ENCODE measurements around the gene RBMS3. TPM values are rescaled to one million over a fixed set of nuclear protein-coding genes. Genes with fewer than 3 reads are reported as not detected.
A peak's percentile ranks its signal among the peaks of the same experiment; 100 is the strongest.

The RBMS3 gene
- total RNA-seq, 6 donors from 2014 or later: 39.8 to 102 (median 57.2) TPM

- H3K9me3 ChIP-seq: no peaks in the 10 kb centered on the region
Measured at GRCh38 chr3:29771602-29772001, 490.7 kb downstream of the RBMS3 start.

GRCh38 chr3:29772436-29772835 lies 491.6 kb downstream of the RBMS3 start:
- no peak overlapping the region for H3K27ac ChIP-seq
- H3K4me1 ChIP-seq: no peaks in the 10 kb centered on the region
- H3K4me3 ChIP-seq: no peak overlapping the region
- no peaks in the 10 kb centered on the region for H3K27me3 ChIP-seq
- no peaks in the 10 kb centered on the region for H3K9me3 ChIP-seq
- ATAC-seq (ENCODE audit: low FRiP score in 2 of 2) (no peak), DNase-seq (no peak)
- WGBS, 2 donors: 86 to 88% methylated on average over 4 of the region's 4 CpGs
- TF ChIP-seq POLR2A (IDR thresholded peaks at IDR 0.05): no peak
- TF ChIP-seq CTCF (IDR thresholded peaks at IDR 0.05): no peak
- TF ChIP-seq EP300 (IDR thresholded peaks at IDR 0.05): no peak
- no peak for TF ChIP-seq POLR2AphosphoS5 (IDR thresholded peaks at IDR 0.05)
- no peaks in the 10 kb centered on the region for H3K36me3 ChIP-seq

More at GRCh38 chr3:29771602-29772001, 490.7 kb downstream of the RBMS3 start:
- DNase-seq: no peak
- Histone ChIP-seq H3K4me1 (no peaks in the 10 kb centered on the region), H3K27me3 (no peaks in the 10 kb centered on the region), H3K4me3 (no peak overlapping the region), H3K27ac (no peak overlapping the region), H3K36me3 (no peaks in the 10 kb centered on the region)
- no peak for ATAC-seq (ENCODE audit: low FRiP score in 2 of 2)
- no peak for TF ChIP-seq POLR2AphosphoS5 (IDR thresholded peaks at IDR 0.05)
- TF ChIP-seq CTCF (IDR thresholded peaks at IDR 0.05): no peak
- no peak for TF ChIP-seq EP300 (IDR thresholded peaks at IDR 0.05)
- TF ChIP-seq POLR2A (IDR thresholded peaks at IDR 0.05): no peak
- WGBS, 2 donors: 63 to 82% methylated on average over 3 of the region's 3 CpGs

GRCh38 chr3:29773481-29773880 lies 492.6 kb downstream of the RBMS3 start:
- ATAC-seq (ENCODE audit: low FRiP score in 2 of 2) (no peak), DNase-seq (no peak)
- Histone ChIP-seq H3K36me3 (no peaks in the 10 kb centered on the region), H3K4me1 (no peaks in the 10 kb centered on the region), H3K4me3 (no peak overlapping the region), H3K27ac (no peak overlapping the region), H3K9me3 (no peaks in the 10 kb centered on the region), H3K27me3 (no peaks in the 10 kb centered on the region)
- WGBS, 2 donors: 91 to 92% methylated on average over 4 of the region's 4 CpGs
- TF ChIP-seq EP300 (IDR thresholded peaks at IDR 0.05) (no peak), POLR2A (IDR thresholded peaks at IDR 0.05) (no peak), CTCF (IDR thresholded peaks at IDR 0.05) (no peak), POLR2AphosphoS5 (IDR thresholded peaks at IDR 0.05) (no peak)

GRCh38 chr3:29775340-29775739 lies 494.5 kb downstream of the RBMS3 start:
- no peak overlapping the region for H3K27ac ChIP-seq

More at GRCh38 chr3:29775340-29775739, 494.5 kb downstream of the RBMS3 start:
- ATAC-seq (ENCODE audit: low FRiP score in 2 of 2) (peak in 1 of 2 donors; percentile 61), DNase-seq (no peak)
- Histone ChIP-seq H3K27me3 (no peaks in the 10 kb centered on the region), H3K36me3 (no peaks in the 10 kb centered on the region), H3K4me1 (no peaks in the 10 kb centered on the region), H3K9me3 (no peaks in the 10 kb centered on the region), H3K4me3 (no peak overlapping the region)
- no peak for TF ChIP-seq EP300 (IDR thresholded peaks at IDR 0.05)
- no peak for TF ChIP-seq POLR2AphosphoS5 (IDR thresholded peaks at IDR 0.05)
- no peak for TF ChIP-seq POLR2A (IDR thresholded peaks at IDR 0.05)
- TF ChIP-seq CTCF (IDR thresholded peaks at IDR 0.05): no peak
- WGBS, 2 donors: 90 to 91% methylated on average over 5 of the region's 5 CpGs

All from upper lobe of left lung (tissue), 6 donors.